ENCODE measurements around the gene HNRNPAB.
"Not testable (repeated sequence)": the region's sequence is repeated elsewhere in the genome, so short reads cannot be mapped to it uniquely, and the experiment has no call there.

The HNRNPAB gene

GRCh38 chr5:178196986-178197385, 7.3 kb upstream of the HNRNPAB start:
- DNase-seq (ENCODE audit: low read depth): no peak

DNA sequence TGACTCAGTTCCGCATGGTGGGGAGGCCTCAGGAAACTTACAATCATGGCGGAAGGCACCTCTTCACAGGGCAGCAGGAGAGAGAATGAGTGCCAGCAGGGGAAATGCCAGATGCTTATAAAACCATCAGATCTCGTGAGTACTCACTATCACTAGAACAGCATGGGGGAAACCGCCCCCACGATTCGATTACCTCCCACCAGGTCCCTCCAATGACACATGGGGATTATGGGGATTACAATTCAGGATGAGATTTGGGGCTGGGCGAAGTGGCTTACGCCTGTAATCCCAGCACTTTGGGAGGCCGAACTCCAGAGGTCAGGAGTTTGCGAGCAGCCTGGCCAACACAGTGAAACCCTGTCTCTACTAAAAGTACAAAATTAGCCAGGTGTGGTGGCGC, 6.2 kb upstream of the HNRNPAB start:
- not testable (repeated sequence) for DNase-seq (ENCODE audit: low read depth)

DNA sequence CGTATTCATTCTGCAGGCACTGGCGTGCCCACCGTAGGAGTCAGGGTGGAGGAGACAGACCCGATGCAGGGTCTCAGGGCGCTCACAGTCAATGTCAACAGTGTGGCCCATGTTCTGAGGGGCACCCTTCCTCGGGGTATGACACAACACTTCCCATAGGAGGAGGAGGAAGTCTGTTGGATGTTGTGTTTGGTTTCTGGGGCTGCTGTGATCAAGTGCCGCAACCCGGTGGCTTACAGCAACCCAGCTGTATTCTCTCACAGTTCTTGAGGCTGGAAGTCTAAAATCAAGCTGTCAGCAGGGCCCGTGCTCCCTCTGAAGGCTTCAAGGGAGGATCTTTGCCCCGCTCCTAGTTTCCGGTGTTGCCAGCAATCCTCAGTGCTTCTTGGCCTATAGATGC, 5.6 kb upstream of the HNRNPAB start:
- no peak for DNase-seq (ENCODE audit: low read depth)

GRCh38 chr5:178199581-178200434, 4.5 kb upstream of the HNRNPAB start:
- DNase-seq (ENCODE audit: low read depth): no peak

GRCh38 chr5:178201221-178201926, 3.0 kb upstream of the HNRNPAB start:
- no peak for DNase-seq (ENCODE audit: low read depth)

DNA sequence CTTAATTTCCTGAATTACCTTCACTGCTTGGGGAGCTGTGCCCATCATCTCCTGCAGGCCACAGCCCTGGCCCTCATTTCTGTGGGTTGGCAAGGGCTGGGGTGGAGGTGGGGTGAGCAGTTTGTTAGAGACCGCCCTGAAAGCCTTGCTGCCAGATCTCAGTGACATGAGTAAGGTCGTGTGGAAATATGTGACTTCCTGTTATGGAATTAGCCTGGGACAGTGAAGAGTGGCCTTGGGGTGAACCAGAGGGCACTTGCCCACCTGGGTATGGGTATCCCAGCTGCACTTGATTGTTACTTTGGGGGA, 2.5 kb upstream of the HNRNPAB start:
- DNase-seq (ENCODE audit: low read depth): no peak

- DNase-seq (ENCODE audit: low read depth): no peak
Observed at GRCh38 chr5:178202541-178202940, 1.8 kb upstream of the HNRNPAB start.

DNA sequence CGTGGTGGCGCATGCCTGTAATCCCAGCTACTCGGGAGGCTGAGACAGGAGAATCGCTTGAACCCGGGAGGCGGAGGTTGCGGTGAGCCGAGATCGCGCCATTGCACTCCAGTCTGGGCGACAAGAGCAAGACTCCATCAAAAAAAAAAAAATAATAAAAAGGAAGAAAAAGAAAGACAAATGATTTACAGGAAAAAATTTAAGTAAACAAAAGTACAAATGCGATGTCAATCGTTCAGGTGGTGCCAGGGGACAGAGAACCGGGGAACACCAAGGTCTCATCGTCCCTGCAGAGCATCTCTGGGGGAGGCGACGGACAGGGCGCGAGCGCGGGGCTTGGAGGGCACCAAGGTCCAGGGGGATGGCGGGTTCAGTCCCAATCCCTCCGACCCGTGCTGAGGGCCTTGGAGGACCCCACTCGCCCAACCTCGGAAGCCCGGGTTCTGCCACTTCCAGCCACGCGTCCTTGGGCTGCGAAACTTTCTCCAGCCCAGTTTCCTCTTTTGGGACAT, 607 bp upstream of the HNRNPAB start:
- no peak for DNase-seq (ENCODE audit: low read depth)

DNA sequence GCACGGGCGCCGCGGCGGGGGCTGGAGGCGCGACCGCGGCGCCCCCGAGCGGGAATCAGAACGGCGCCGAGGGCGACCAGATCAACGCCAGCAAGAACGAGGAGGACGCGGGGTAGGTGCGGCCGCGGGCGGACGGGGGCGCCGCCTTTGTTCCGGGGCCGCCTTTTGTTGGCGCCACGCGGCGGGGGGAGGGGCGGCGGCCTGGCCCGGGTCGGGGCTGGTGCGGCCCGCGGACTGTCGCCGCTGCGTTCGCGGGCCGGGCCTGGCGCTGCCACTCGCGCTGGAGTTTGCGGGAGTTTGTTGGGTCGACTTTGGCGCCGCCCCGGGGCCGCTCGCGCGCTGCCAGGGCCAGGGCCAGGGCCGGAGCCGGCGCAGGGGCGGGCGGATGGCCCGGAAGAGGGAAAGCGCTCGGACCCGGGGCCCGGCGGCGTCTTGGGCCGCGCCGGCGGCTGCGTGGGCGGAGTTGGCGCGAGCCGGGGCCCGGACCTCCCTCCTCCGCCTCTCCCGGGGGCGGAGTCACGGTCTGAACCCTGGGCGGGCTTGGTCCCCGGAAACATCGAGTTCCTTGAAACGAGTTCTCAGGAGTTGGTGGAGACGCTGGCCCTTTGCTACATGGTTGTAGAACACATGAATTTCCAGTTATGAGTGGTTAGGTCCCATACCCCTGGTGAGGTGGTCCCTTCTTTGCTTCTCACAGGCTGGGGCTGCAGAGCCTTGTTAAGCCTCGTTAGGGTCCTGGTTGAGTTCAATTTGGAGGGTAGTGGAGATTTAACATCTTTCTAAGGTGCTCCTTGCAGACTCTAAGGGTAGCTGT, 809 bp downstream of the HNRNPAB start:
- peak; percentile 55 for DNase-seq (ENCODE audit: low read depth)

DNA sequence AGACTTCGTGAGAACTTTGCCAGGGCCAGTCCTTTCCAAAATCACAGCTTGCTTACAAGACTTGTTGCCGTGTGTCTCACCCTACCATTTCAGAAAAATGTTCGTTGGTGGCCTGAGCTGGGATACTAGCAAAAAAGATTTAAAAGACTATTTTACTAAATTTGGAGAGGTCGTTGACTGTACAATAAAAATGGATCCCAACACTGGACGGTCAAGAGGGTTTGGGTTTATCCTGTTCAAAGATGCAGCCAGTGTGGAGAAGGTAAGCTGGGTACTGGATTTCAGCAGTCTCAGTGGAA, 1.4 kb downstream of the HNRNPAB start:
- DNase-seq (ENCODE audit: low read depth): no peak

DNA sequence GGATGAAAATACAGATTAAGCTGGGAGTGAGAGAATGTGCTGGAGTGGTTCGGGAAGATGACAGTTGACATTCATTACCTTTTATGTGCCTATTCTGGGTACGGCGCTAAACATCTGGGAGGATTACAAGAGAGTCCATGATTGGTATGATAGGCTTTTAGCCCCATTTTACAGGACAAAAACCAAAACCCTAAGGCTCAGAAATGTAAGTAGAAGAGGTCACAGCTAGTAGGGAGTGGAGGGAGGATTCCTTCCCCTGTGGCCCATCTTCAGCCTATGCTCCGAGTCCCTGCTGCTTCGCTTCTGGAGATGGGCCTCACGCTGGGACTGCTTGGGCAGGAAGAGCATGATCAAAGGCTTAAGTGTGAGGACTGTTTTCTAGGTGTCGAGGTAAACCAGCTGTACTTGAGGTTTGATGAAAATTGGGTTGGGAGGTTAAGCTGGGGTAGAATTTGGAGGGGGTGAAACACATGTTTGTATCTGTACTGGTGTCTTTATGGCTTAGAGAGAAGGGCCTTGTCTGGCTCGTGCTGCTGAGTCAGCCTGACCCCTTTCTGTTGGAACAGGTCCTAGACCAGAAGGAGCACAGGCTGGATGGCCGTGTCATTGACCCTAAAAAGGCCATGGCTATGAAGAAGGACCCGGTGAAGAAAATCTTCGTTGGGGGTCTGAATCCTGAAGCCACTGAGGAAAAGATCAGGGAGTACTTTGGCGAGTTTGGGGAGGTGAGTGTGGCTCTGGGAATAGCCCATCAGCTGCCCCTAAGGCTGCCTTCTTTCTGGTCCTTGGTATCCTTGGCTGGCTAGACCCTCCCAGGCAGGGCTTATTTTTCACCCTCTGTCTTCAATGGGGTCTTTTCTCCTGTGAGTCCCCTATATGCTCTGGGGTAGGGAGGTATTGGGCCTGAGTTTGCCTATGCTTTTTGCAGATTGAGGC, 2.1 kb downstream of the HNRNPAB start:
- DNase-seq (ENCODE audit: low read depth): no peak

DNA sequence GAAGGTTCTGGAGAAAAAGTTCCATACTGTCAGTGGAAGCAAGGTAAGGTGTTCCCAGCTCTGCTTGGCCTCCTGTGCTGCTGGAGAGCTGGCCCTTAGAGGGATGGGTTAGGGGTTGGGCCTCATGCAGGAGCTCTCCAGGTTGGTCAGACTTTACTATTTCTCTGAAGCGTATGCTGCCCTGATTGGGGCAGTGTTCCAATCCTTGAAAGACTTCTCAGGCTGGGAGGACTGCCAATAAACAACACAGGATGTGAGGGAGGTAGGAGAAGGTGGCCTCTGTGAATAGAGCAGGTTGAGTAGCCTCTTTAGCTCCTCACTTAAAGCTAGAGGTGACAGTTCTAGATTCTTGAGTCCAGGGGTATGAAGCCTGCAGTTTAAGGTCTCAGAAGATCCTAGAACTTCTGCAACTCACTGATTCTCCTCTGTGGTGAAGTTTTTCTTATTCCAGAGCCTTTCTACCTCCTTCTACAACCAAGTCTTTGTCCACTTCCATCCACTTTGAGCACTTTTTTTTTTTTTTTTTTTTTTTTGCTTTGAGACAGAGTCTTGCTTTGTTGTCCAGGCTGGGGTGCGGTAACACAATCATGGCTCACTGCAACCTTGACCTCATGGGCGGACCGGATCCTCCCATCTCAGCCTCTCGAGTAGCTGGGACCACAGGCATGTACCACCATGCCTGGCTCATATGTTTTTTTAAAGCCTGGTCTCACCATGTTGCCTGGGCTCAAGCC, 3.0 kb downstream of the HNRNPAB start:
- DNase-seq (ENCODE audit: low read depth): no peak

DNA sequence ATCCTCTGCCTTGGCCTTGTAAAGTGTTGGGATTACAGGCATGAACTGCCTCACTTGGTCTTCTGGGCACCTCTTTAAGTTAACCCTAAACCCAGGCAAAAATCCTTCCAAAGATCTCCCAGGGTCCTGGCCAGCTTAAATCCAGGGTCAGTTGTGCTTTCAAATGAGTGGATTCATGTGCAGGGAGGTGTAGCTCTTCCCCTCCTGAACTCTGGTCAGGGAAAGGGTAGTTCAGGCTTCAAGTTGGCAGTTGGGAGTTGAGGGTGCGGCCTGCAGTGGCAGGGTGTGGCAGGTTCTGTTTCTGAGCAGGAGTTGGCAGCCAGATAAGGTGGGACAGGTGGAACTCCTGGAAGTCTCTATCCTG, 3.6 kb downstream of the HNRNPAB start:
- DNase-seq (ENCODE audit: low read depth): no peak

GRCh38 chr5:178208540-178209227, 4.4 kb downstream of the HNRNPAB start:
- no peak for DNase-seq (ENCODE audit: low read depth)

DNA sequence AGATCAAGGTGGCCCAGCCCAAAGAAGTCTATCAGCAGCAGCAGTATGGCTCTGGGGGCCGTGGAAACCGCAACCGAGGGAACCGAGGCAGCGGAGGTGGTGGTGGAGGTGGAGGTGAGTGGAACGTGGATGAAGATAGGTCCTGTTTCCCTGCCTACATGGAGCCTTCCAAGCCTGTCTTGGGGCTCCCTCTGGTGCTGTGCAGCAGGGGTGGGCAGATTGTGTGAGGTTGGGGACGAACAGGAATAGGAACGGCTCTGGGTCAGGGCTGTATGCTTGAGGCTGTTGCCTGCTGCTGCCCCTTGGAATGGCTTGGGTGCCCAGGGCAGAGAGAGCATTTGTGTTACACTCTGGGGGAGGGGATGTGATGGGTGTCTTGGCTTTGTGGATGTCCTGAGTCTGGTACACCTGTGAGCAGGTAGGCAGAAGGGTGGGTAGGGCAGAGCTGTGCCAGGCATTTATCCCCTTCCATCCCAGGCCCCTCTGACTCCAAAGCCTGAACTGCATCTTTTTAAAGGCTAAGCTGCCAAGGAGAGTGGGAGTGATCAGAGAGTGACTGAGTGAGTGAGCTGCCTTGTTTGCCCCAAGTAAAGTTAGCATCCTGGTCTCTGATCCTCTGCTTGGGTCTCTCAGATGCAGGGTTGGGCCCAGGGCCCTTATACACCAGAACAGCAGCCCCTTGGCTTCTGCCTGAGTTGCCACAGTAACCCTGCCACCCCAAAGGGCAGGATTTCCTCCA, 5.2 kb downstream of the HNRNPAB start:
- no peak for DNase-seq (ENCODE audit: low read depth)

DNA sequence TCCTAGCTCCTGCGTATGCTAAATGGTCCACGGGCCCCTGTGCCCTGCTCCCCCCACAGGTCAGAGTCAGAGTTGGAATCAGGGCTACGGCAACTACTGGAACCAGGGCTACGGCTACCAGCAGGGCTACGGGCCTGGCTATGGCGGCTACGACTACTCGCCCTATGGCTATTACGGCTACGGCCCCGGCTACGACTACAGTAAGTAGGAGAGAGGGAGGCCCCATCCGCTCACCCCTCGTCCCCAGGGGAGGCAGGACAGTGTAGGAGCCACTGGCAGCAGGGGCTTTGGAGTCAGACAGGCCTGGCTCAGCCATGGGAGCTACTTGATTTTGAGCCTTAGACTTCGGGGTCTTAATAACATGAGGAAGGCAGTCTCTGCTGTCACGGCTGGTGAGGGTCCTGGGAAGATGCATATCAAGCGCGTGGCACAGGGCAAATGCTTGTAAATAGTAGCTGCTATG, 5.8 kb downstream of the HNRNPAB start:
- no peak for DNase-seq (ENCODE audit: low read depth)

DNA sequence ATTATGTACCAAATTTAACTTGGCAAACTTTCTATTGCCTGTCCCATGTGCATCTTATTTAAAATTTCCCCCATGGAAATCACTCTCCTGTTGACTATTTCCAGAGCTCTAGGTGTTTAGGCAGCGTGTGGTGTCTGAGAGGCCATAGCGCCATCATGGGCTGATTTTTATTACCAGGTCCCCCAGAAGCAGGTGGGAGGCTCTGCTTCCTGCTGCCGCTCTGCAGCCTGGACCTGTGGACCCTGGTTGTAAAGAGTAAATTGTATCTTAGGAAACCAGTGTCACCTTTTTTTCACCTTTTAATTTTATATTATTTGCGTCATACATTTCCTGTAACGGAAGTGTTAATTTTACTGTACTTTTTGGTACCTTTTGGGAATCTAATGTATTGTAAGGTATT, 6.4 kb downstream of the HNRNPAB start:
- no peak for DNase-seq (ENCODE audit: low read depth)

DNA sequence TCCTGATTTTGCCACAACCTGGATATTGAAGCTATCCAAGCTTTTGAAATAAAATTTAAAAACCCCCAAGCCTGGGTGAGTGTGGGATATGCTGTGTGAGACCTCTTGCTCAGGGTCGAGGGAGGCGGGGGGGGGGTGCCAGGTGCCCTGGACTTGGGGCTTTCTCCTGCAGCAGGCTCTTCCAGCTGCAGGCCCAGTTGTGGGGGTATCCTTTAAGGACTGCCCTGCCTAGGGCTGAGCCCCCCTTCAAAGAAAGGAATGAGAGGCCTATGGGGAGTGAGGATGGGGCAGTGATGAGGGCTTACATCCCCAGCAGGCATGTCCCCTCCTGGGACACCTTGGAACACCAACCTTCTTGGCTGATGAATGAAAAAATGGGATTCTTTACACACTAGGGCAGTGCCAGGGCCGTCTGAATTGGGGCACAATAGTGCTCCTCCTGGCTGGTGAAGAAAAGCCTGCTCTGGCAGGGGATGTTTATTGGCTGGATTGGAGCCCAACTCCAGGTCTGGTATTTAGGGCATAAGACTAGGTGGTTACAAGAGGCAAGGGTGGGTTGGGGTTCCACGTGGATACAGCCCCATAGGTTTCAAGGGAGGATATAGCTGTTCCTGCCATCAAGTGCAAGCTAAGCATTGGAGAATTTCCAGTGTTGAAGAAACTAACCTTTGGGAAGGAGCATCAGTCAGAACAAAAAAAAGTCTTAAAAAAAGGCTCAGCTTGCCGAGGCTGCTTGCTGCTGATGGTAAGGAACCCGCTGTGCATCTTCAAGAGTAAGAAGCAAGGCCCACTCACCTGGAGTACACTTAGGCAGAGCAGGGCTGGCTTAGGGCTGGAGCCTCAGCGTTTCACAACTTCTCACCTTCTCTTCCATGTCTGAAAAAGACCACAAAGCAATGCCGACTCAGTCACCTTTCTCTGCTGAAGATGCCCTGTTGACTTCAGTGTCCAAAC, 7.0 kb downstream of the HNRNPAB start:
- no peak for DNase-seq (ENCODE audit: low read depth)
